Astrocyte (in vitro differentiated cells and primary cell): ENCODE data around the gene NBEAL1.
"Not testable (repeated sequence)": the region's sequence is repeated elsewhere in the genome, so short reads cannot be mapped to it uniquely, and the experiment has no call there.

ENCODE experiments used
- EZH2 ChIP-seq: IDR thresholded peaks from 2 replicates; pipeline ENCODE4 v1.6.1; 2012; ENCODE audit warnings: mild to moderate bottlenecking, low read length, inconsistent platforms; ENCODE audit not compliant: insufficient read depth
- TF ChIP-seq, protein P1 (sequence below): IDR thresholded peaks from 2 replicates; pipeline ENCODE4 v1.5.1; 2011; ENCODE audit warnings: low read depth, mild to moderate bottlenecking, inconsistent platforms, low read length, moderate library complexity; ENCODE audit not compliant: insufficient read depth

DNA sequence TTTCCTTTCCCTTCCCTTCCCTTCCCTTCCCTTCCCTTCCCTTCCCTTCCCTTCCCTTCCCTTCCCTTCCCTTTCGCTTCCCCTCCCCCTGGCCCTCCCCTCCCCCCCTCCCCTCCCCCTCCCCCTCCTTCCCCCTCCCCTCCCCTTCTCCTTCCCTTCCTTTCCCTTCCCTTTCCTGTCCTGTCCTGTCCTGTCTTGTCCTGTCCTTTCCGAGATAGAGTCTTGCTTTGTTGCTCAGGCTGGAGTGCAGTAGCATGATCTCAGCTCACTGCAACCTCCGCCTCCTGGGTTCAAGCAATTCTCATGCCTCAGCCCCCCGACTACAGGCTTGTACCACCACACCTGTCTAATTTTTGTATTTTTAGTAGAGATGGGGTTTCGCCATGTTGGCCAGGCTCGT lies 24.5 kb downstream of the NBEAL1 start:
- TF ChIP-seq, protein P1, sequence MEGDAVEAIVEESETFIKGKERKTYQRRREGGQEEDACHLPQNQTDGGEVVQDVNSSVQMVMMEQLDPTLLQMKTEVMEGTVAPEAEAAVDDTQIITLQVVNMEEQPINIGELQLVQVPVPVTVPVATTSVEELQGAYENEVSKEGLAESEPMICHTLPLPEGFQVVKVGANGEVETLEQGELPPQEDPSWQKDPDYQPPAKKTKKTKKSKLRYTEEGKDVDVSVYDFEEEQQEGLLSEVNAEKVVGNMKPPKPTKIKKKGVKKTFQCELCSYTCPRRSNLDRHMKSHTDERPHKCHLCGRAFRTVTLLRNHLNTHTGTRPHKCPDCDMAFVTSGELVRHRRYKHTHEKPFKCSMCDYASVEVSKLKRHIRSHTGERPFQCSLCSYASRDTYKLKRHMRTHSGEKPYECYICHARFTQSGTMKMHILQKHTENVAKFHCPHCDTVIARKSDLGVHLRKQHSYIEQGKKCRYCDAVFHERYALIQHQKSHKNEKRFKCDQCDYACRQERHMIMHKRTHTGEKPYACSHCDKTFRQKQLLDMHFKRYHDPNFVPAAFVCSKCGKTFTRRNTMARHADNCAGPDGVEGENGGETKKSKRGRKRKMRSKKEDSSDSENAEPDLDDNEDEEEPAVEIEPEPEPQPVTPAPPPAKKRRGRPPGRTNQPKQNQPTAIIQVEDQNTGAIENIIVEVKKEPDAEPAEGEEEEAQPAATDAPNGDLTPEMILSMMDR = not testable (repeated sequence)
- TF ChIP-seq EZH2 = not testable (repeated sequence)
